Mammary epithelial cell (primary cell): ENCODE results near the gene PCCA.

Experiments
- EZH2 ChIP-seq: IDR thresholded peaks from 2 replicates; pipeline ENCODE4 v1.6.1; 2012; ENCODE audit warnings: low read length, inconsistent platforms, borderline replicate concordance
- TF ChIP-seq, protein P1 (sequence below), 2 donors: IDR thresholded peaks in 1 of 2; conservative IDR thresholded peaks in 1 of 2; 2 replicates each; pipeline ENCODE4 v1.5.1; 2011 to 2012; ENCODE audit warnings: inconsistent platforms in 2 of 2, low read length in 2 of 2, mild to moderate bottlenecking in 2 of 2, control low read depth in 1 of 2, low read depth in 1 of 2; ENCODE audit not compliant: insufficient read depth in 1 of 2; ENCODE audit errors: extremely low read depth in 1 of 2

DNA sequence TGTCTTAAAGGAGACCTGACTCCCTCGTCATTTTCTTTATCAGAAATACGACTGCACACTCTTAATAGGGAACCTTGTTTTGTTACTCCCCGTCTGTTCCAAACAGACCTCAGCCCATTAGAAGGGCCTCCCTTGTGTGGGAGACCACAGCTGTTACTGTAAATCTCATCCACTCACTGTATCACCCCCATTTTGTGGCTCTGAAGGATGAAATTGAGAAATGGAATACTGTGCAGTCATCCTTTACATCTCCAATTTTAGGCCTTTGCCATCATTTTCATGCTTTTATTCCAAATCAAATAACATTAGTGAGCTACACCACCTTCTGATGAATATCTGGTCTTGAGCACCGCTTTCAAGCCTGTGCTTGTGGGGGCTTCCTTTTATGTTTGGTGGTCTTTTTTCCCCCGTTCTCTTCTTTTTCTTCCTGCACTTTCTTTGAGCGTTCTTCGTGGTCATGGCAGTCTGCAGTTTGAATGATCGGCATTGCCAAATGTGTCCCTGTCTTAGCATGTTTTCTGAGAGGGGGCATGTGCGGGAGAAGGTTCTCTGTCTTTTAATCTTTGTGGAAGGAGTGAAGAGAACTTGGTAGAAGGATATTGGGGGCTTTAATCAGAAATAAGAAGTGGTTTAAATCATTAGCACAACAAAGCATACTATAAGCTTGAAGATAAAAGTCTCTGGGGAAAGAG lies 433.9 kb downstream of the PCCA start:
- TF ChIP-seq EZH2 = no peak
- TF ChIP-seq, protein P1, sequence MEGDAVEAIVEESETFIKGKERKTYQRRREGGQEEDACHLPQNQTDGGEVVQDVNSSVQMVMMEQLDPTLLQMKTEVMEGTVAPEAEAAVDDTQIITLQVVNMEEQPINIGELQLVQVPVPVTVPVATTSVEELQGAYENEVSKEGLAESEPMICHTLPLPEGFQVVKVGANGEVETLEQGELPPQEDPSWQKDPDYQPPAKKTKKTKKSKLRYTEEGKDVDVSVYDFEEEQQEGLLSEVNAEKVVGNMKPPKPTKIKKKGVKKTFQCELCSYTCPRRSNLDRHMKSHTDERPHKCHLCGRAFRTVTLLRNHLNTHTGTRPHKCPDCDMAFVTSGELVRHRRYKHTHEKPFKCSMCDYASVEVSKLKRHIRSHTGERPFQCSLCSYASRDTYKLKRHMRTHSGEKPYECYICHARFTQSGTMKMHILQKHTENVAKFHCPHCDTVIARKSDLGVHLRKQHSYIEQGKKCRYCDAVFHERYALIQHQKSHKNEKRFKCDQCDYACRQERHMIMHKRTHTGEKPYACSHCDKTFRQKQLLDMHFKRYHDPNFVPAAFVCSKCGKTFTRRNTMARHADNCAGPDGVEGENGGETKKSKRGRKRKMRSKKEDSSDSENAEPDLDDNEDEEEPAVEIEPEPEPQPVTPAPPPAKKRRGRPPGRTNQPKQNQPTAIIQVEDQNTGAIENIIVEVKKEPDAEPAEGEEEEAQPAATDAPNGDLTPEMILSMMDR (conservative IDR thresholded peaks at IDR 0.05 in 1 of 2, IDR thresholded peaks at IDR 0.05 in 1 of 2; ENCODE audit: extremely low read depth in 1 of 2, insufficient read depth in 1 of 2, low read depth in 1 of 2, low read length in 2 of 2) = no peak
